ENCODE data around the gene NDUFA8.

DNA sequence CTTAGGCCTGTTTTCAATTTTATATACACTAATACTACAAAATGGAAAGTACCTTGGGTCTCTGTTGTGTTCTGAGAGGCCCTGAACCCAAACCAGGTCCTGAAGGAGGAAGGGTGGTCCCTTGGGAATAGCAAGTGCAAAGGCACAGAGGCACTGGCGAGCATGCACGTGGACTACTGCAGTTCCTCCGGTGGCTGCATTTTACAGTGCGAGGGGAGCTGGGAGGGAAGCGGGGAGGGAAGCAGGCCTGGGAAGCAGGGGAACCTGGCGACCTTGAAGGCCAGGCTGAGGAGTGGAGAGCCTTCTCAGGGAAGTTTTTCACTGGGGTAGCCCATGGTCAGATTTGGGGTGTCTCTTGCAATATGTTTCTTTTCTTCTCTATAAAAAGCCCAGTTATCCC is 34.1 kb upstream of the NDUFA8 start:
- TF ChIP-seq, protein P1, sequence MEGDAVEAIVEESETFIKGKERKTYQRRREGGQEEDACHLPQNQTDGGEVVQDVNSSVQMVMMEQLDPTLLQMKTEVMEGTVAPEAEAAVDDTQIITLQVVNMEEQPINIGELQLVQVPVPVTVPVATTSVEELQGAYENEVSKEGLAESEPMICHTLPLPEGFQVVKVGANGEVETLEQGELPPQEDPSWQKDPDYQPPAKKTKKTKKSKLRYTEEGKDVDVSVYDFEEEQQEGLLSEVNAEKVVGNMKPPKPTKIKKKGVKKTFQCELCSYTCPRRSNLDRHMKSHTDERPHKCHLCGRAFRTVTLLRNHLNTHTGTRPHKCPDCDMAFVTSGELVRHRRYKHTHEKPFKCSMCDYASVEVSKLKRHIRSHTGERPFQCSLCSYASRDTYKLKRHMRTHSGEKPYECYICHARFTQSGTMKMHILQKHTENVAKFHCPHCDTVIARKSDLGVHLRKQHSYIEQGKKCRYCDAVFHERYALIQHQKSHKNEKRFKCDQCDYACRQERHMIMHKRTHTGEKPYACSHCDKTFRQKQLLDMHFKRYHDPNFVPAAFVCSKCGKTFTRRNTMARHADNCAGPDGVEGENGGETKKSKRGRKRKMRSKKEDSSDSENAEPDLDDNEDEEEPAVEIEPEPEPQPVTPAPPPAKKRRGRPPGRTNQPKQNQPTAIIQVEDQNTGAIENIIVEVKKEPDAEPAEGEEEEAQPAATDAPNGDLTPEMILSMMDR (IDR thresholded peaks at IDR 0.05 in 8 of 11, conservative IDR thresholded peaks at IDR 0.05 in 3 of 11), result no peak
- no peak for TF ChIP-seq POLR2A (IDR thresholded peaks at IDR 0.05)
